GM18499 (cell line): ENCODE results near the gene ADGRB3.
"Not testable (repeated sequence)": the region's sequence is repeated elsewhere in the genome, so short reads cannot be mapped to it uniquely, and the experiment has no call there.

Source experiments
- ATAC-seq: cut with Tn5 transposase; IDR thresholded peaks from one replicate; pipeline ENCODE4 v1.9.1; 2021; ENCODE audit warnings: moderate number of reproducible peaks; ENCODE audit not compliant: insufficient read depth, unreplicated experiment

The ADGRB3 gene

DNA sequence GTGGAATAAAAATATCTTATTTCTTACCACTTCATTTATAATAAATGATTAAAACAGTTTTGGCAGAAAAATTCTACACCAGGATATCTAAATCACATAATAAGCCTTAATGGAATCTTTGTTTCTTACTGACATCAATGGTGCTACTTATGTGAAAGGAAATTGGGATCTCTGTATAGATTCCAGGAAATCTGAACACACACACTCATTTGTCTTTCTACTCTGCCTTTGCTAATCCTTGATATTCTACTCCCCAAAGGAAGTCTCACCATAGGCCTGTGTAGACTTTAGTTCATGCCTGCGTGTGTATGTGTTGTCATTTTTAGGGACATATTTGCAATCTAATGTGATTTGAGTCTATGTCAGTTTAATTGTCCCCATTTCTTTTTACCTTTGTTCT, 7.9 kb downstream of the ADGRB3 start:
- ATAC-seq, result no peak

DNA sequence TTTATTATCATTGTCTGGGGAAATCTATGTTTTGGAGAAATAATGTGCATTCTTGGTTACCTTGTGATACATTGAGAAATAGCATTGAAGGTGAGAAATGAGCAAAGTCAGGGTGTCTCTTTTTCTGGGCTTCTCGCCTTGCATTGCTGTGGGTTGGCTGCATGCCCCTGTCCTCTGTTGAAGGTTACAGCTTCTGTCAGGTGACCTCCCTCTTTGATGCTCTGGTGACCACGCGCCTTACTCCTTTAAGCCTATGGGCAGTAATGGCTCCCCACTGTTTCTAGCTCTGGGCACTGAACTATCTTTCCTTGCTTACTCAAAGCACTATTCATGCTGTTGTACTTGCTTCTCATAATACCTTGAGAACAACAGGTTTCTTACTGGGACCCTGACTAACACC, 14.6 kb downstream of the ADGRB3 start:
- no peak for ATAC-seq

DNA sequence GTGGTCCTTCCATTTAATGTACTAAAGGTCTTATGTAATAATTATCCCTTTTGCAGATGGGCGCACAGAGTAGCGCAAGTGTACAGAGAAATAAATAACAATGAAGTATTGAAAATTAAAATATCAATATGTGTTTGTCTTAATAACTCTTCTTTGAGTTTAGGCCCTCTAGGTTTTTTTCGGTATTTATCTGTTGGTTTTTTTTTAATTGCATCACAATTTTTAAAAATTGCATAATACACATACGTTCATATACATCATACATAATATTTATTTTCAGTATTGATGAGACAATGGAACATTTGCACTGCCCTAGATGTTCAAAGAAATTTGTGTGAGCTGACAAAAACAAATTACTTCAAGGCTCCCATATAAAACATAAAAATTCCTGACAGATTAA, 15.1 kb downstream of the ADGRB3 start:
- no peak for ATAC-seq

DNA sequence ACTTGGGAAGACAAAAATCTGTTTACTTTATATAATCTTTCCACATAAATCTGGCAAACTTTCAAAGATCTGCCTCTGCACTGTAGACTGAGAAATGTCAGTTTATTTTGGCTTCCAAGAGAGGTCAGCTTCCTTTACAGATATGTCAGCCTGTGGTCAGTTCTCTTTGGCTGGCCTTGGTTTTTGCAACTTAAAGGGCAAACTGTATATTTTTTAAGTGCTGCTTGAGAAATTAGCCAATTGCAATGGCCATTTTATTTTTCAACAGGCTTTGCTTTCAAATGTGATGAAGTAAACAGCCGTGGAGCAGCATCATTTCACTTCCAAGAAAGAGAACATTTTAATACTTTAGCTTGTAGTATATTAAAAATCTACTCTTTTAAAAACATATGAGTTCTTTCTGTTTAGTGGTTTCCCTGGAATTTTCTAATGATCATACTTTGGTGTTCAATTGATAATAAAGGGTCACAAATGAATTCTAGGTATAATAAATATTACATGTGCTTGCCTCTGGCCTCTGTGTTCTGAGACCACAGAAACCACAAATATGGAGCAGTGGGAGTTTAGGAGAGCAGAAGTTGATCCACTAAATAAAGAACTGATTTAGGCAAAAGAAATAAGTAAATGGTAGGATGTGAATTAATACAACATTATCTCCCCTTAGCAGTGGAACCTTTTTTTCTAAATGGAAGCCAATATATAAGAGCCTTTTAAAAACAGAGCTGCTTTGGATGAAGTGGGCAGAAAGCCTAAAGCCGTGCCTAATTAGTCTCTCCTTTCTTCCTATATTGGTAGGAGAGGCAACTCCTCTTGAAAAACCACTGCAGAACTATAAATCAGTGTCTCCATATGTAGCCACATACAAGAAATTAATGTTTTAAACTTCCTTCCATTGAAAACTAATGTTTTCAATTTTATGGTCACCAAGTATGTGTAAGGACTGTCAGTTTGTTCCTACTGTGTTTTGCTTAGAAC, 16.2 kb downstream of the ADGRB3 start:
- no peak for ATAC-seq

DNA sequence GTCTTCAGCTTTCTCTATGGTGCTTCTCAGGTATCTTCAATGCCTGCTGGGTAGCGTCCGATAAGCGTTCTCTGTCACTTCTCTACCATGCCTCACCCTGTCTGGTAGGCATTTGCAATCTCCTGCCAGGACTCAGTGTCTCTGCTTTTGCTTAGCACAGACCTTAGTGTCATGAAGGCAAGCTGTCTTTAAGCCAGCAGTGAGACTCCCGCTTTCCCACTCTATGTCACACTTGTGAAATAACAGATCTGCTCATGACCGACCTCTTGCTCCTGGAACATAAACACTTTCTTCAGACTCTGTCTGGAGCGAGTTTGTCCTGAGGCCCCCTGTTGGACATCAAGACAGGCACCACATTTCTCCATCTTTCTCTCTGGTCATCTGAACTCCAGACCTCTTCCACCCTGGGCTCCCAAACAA, 17.0 kb downstream of the ADGRB3 start:
- ATAC-seq, result no peak

DNA sequence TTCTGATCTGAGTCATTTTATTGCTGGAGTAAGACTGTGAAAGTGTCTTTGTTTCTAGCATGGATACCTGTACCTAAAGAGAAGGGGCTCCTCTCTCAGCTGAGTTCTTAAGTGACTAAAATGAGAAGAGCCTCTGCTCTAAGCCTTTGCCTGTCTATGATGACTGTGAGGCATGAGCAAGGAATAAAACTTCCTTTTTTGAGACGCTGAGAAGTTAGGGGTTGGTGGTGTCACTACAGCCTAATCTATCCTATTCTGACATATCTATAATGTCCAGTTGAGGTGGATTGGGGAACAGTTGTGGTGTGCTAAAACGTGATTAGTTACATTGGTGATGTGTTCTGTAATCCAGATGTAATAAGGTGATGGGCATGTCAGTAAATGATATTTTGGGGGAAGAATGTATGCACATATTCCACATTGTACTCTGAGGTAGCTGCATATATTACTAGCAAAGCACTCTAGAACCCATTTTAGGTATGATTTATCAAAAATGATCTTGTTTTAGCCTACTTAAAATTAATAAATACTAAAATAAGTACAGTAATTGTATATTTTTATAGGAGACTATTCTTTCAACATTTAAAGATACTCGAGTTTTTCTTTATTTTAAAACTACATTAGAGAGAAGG, 18.1 kb downstream of the ADGRB3 start:
- ATAC-seq, result no peak

DNA sequence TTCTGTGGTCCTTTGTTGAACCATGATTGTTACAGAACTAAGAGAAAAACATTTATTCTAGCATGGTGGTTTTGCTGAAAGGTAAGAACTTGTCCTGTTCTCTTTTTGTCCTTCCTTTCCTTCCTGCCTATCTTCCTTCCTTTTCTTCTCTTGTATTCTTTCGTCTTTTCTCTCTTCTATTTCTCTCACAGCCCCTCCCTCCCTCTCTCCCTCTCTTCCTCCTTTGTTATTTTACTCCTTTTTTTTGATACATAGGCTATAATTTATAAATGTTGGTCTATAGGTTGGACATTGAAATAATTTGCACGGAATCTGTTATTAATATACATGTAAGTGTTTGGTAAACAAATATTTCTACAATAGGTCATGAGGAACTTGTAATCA, 18.6 kb downstream of the ADGRB3 start:
- no peak for ATAC-seq

DNA sequence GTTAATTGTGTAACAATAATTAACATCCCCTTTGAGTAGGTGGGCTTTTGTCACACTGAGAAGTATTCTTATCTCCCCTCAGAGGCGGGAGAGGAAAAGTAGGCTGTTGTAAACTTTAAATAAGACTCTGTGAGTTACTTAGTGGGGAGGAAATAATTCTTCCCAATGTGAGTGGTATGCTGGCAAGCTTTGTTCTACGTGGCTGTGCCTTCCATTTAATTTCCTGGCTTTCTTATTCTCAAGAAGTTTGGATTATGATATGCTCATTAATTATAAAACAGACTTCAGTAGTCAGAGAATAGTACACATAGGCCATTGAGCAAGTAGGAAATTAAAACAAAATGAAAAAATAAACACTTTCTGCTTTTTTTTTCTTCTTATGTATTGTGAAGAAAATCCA, 19.1 kb downstream of the ADGRB3 start:
- no peak for ATAC-seq

DNA sequence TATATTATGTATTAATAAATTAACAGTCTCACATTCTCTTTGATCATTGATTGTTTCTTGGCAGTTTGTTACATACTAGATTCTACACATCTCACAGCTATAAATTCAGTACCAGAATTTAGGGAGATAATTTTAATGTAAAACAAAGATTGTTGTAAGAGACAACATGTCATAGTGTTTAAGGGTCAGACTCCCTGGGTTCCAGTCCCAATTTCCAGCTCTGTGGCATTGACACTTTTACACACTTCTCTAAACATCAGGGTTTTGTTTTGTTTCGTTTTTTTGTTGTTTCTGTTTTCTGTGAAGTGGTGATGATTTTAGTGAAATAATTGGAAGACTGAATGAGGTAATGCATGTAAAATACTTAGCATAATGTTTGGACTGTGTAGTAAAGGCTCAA, 19.9 kb downstream of the ADGRB3 start:
- ATAC-seq, result no peak

DNA sequence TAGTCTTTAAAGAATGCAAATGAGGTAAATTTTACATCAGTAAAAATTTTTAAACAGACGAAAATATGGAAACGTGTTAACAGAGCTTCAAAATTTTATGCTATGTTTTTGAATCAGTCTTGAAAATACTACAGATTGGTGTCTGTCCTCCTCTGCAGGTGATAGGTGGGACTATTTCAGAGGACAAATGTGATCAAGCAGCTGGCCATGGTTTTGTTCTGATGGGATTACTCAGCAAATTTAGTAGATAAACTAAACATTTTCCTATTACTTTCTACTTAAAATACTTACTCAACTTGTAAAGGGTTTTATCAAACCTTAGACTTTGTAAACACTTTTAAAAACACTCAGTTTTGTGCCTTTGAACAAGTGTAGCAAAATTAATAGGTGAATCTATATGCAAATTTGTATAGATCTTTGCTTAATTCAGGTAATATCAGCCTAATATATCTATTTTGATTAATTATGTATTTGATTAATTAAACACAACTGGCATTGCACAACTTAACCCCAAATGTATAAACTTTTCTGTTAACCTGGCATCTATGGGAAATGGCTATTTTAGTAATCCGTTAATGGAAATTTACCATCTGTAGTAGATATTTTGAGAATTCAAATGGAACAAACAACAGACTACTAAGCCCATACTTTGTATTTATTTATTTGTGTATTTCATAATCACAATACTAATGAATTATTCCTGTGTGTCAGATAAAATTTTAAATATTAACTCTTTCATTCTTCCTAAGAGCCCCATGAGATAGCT, 22.5 kb downstream of the ADGRB3 start:
- no peak for ATAC-seq

DNA sequence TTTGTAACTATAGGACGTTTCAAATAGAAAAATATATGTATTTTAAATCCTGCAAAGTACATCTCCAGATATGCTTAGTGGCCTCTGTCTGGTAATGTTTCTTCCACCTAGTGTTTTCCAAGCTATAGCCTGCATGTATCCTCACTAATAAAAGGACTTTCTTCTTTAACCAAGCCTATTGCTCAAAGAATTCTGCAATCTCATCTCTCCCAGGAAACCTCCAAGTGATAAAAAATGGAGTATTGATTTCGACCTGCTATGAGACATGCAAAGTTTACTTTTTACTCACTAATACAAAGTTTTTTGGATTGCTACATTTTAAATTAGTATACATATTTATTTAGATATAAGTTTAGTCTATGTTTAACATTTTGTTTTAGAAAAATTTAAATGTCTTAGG, 23.3 kb downstream of the ADGRB3 start:
- ATAC-seq, result no peak

DNA sequence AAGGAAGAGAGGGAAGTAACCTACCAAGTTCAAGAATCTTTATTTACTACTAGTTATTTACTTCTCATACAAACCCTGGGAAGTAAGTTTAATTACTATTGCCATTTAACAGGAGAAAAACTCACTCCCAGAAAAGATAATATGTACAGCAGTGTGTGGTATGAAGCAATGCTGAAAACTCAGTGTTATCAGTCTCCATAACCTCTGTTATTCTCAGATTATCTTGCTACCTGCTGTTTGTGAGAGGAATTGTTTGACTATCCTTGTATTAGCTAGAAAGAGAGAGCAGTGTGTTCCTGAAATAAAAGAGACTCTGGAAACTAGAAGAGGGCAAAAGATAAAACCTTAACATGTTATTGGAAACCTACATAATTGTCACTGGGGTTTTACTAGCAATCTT, 38.2 kb downstream of the ADGRB3 start:
- ATAC-seq, result no peak

DNA sequence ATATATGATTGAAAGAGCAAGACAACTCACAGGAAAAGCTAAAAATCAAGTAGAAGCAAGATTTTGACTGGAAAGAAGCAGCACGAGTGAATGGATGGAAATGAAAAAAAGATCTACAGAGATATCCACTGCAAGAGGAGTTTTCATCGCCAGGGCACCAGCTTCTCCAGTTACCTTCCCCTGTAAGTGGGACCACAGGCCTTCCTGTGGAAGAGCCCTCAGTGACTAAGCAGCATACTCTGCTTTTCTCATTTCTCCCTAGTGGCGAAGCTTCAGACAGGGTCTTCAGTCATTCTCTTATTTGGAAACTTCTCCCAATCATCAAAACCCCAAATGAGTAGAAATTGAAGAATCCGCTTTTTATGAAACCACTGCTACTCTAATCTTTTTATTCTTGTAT, 40.5 kb downstream of the ADGRB3 start:
- ATAC-seq, result no peak

DNA sequence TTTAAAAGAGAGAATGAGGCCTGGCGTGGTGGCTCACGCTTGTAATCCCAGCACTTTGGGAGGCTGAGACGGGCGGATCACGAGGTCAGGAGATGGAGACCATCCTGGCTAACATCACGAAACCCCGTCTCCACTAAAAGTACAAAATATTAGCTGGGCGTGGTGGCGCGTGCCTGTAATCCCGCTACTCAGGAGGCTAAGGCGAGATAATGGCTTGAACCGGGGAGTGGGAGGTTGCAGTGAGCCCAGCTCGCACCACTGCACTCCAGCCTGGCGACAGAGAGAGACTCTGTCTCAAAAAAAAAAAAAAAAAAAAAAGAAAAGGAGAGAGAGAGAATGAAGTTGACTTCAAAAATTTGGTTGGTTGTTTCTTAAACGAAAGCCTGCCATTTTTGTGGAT, 41.0 kb downstream of the ADGRB3 start:
- not testable (repeated sequence) for ATAC-seq

DNA sequence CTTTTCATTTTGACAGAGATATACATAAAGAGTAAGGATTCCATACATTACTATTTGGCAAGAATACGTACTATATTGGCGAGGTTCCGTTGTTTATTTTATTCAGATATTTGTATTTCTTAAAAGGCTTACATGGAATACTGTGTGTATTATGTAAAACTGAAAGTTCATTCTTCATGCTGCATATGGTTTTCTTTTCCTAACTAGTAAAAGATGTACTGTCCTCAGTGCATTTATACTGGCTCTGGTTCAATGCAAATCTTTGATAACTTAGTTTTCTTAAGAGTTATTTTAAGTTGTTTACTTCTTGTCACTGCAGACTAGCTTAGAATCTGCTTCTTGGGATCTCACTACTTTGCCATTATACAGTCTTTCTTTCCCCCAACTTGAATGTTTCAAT, 42.0 kb downstream of the ADGRB3 start:
- no peak for ATAC-seq

DNA sequence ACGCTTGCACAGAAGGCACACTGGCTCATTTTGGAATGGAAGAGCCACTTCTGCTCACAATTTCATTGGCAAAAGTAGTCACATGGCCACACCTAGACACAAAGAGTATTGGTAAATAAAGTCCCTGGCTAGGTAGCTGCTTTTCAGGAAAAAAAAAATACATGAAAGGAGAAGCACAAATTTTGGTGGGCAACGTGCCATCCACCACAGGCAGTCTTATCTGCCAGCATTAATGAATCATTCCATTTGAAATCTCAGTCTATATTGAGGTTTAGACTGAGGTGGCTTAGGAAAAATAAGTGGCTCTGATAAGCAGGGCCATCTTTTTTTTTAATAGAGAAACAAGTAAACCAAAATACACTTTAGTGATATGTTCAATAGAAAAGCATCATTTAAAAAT, 44.3 kb downstream of the ADGRB3 start:
- ATAC-seq, result no peak

DNA sequence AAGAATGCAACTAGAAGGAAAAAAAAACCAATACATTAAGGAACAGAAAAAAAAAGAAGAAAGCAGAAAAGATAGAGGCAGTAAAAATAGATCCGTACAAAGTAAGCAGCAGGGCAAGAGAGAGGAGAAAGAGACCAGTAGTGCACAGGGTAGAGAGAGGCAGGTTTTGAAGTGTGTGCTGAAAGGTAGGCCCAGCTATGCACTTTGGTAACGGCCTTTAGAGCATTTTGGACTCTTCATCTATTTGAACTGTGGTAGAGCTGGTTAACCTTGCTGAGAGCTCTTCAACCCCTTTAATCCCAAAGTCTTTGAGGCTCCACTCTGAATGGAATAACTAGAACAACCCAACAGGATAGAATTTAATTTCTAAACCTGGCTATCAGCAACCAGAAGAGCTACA, 45.2 kb downstream of the ADGRB3 start:
- no peak for ATAC-seq

DNA sequence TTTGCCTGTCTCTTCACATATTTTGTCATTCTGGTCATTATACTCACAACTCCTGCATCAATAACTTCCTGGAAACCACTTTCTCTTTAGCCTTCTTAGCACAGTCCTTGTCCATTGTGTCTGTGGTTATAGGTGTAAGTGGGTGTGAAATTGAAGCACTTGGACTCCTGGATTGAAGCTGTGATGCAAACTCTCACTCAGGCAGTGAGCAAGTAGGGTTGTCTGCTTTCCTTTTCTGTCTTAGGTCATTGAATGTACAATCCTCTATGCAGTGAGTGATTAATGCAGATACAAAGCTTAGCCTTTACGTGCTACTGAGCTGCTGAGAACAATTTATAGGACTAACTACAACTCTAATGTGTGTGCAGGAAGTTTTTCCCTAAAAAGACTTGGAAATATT, 54.8 kb downstream of the ADGRB3 start:
- no peak for ATAC-seq

DNA sequence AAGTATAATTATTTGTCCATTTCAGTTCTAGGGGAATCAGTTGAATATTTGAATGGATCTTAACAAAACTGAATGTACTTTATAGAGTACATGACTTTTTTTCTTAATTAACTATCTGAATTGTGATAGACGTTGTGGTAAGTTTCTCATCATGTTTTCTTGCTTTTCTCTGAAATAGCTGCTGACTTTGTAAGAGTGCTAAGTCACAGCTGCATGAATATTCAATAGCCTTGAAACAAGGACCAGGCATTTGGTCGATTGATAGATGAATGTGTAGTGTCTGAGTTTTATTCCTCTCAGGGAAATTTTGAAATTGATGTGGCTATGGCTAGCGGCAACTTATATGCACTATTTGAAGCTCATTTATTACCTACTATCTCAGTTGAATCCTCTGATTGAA, 56.0 kb downstream of the ADGRB3 start:
- ATAC-seq, result no peak

DNA sequence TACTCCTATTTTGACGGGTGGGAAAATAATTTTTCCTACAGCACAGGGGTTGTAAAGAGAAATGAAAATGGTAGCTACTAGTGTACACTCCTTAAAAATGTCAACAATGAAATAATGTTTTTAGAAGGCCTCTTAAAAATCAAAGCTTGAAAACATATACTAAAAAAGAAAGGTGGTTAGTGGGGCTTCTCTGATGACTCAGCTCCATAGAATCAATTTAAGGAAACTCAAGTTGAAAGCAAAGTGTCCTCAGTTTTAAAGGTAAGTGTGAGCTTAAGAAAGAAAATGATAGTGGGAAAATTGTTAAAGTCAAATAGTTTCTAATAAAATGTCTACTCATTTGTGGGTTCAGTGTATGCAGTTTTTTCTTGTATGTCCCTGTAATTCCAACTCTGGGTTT, 58.2 kb downstream of the ADGRB3 start:
- no peak for ATAC-seq

DNA sequence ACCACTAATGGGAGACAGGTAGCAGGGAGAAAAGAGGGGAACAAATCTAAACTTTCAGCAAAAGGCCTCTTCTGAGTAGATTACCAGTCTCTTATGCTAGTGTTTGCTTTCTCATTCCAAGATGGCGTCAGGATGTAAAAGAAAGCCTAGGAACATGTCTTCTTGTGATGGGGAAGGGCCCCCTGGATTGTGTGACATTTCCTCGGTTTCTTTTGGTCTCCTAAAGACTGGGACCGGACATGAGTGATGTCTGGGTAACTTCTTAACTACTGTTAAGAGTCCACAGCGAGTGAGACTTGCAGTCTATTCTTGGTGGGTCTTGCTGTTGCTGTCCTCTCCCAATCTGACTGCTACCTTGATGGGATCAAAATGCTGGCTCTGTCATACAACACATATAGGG, 60.3 kb downstream of the ADGRB3 start:
- ATAC-seq, result no peak
